C4-2B (cell line): Measurements from ENCODE around the gene ADIPOR2.

Experiments used
- CTCF ChIP-seq: fragments of 450-650 bp; conservative IDR thresholded peaks from 2 replicates; pipeline ENCODE4 v1.5.1; 2017; ENCODE audit warnings: mild to moderate bottlenecking
- ZFX ChIP-seq: fragments of 450-650 bp; IDR thresholded peaks from 2 replicates; pipeline ENCODE4 v1.6.1; 2017

DNA sequence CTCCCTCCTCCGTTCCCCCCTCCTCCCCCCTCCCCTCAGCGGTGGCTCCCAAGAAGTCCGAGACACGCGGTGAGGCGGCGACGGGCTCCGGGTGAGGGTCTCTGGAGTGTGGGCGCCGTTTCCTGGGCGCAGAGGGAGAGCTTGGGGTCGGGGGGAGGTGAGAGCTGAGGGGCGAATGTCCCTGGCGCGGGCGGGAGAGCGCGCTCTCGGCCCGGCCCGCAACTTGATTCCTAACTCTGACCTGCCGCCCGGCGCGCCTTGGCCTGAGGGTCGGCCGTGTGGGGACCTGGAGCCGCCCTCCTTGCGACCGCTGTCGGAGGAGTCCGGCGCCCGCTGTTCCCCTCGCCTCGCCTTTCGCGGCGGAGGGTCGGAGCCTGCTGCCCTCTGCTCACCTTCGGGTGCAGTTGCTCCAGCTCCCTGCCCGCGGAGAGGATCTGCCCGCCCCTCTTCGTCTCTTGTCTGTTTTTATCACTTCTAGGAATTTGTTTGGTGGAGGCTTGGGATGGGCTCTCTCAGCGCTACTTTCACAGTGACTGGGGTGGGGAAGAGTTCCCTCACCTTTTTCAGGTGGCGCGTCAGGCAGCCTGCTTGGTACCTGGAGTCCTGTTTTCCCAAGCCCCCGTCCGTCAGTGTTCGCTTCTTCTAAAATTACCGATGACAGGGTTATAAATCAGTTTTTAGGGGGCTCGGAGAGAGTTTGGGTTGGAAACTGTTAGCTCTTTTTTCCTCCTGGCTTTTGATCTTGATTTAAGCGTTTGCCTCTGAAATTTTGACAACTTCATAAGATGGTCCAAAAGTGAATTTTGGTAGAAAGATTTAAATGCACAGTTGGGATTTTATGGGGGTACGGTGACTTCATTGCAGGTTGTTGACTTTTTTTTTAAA lies 495 bp downstream of the ADIPOR2 start:
- TF ChIP-seq CTCF (no peak), ZFX (no peak)
